HG03097 (cell line): ENCODE data around the gene ANO1.

ENCODE experiments used
- ATAC-seq: cut with Tn5 transposase; IDR thresholded peaks from one replicate; pipeline ENCODE4 v1.9.1; 2021; ENCODE audit not compliant: unreplicated experiment, low FRiP score

ANO1 gene

GRCh38 chr11:70110538-70111055, 32.5 kb downstream of the ANO1 start:
- no peak for ATAC-seq

GRCh38 chr11:70111269-70112016, 33.3 kb downstream of the ANO1 start:
- no peak for ATAC-seq

GRCh38 chr11:70112017-70112434, 33.9 kb downstream of the ANO1 start:
- ATAC-seq = no peak

GRCh38 chr11:70113801-70114200, 35.7 kb downstream of the ANO1 start:
- no peak for ATAC-seq

- no peak for ATAC-seq
These were observed 37.7 kb downstream of the ANO1 start for GRCh38 chr11:70115778-70116177.

GRCh38 chr11:70116386-70117065, 38.4 kb downstream of the ANO1 start:
- ATAC-seq = no peak

- ATAC-seq = no peak
These were observed 39.5 kb downstream of the ANO1 start for GRCh38 chr11:70117567-70118145.

- no peak for ATAC-seq
These were observed 40.5 kb downstream of the ANO1 start for GRCh38 chr11:70118642-70119041.

GRCh38 chr11:70119502-70119901, 41.4 kb downstream of the ANO1 start:
- ATAC-seq = no peak

- no peak for ATAC-seq
These were observed 42.6 kb downstream of the ANO1 start for GRCh38 chr11:70120674-70121073.

- ATAC-seq = no peak
These were observed 44.5 kb downstream of the ANO1 start for GRCh38 chr11:70122490-70123198.

GRCh38 chr11:70123711-70124110, 45.6 kb downstream of the ANO1 start:
- ATAC-seq = no peak

- no peak for ATAC-seq
These were observed 46.3 kb downstream of the ANO1 start for GRCh38 chr11:70124321-70125000.

- ATAC-seq = no peak
These were observed 48.4 kb downstream of the ANO1 start for GRCh38 chr11:70126494-70126893.

- ATAC-seq = no peak
These were observed 49.7 kb downstream of the ANO1 start for GRCh38 chr11:70127653-70128434.

GRCh38 chr11:70128435-70128906, 50.4 kb downstream of the ANO1 start:
- no peak for ATAC-seq

GRCh38 chr11:70129051-70129592, 51.0 kb downstream of the ANO1 start:
- ATAC-seq = no peak

- ATAC-seq = no peak
These were observed 52.5 kb downstream of the ANO1 start for GRCh38 chr11:70130636-70131035.

GRCh38 chr11:70131606-70132190, 53.6 kb downstream of the ANO1 start:
- ATAC-seq = no peak
